Peyer's patch (tissue), 4 donors: ENCODE results near the gene ZNRF4. TPM values are rescaled to one million over a fixed set of nuclear protein-coding genes. Genes with fewer than 3 reads are reported as not detected.

Experiments
- DNase-seq, 3 donors: peaks; one replicate each; pipeline ENCODE4 v3.0.0-alpha.2; 2017 to 2019
- H3K27ac ChIP-seq, 4 donors: fragments of 200-600 bp; sonication (generic); one replicate each; pipeline ENCODE4 v1.5.1; 2016 to 2019
- H3K27me3 ChIP-seq, 2 donors: fragments of 200-600 bp; sonication (generic); one replicate each; pipeline ENCODE4 v1.5.1; 2019
- H3K36me3 ChIP-seq, 3 donors: fragments of 200-600 bp; sonication (generic); one replicate each; pipeline ENCODE4 v1.5.1; 2016 to 2019
- H3K4me1 ChIP-seq, 4 donors: fragments of 200-600 bp; sonication (generic); one replicate each; pipeline ENCODE4 v1.5.1; 2016 to 2019
- H3K4me3 ChIP-seq, 4 donors: fragments of 200-600 bp; sonication (generic); 1 replicate in 3 of 4; 2 replicates in 1 of 4; pipeline ENCODE4 v1.5.1; 2016 to 2019; ENCODE audit warnings: mild to moderate bottlenecking in 1 of 4
- H3K9me3 ChIP-seq, 4 donors: fragments of 200-600 bp; sonication (generic); one replicate each; pipeline ENCODE4 v1.5.1; 2016 to 2019; ENCODE audit warnings: mild to moderate bottlenecking in 1 of 4
- CTCF ChIP-seq, 6 experiments: fragments of 450-650 bp in 4 of 6; fragments of 200-600 bp in 2 of 6; sonication (generic) in 1 of 6; IDR thresholded peaks; one replicate each; pipeline ENCODE4 v1.5.1; 2017 to 2019; ENCODE audit warnings: antibody characterized with exemption in 6 of 6, mild to moderate bottlenecking in 3 of 6, moderate library complexity in 1 of 6
- POLR2A ChIP-seq, 2 donors: fragments of 450-650 bp; IDR thresholded peaks; one replicate each; pipeline ENCODE4 v1.5.1; 2017; ENCODE audit warnings: antibody characterized with exemption in 2 of 2, mild to moderate bottlenecking in 2 of 2, moderate library complexity in 2 of 2
- total RNA-seq, 4 donors: library from RNA; depleted of rRNA; stranded (reverse); fragments of >200 nt; gene quantifications; one replicate each; pipeline ENCODE4 v1.1.0, GENCODE V29; 2016

The ZNRF4 gene
- total RNA-seq, 4 donors from 2014 or later: not detected

GRCh38 chr19:5472286-5472685 lies 17.1 kb downstream of the ZNRF4 start:
- no peaks in the 10 kb centered on the region for H3K36me3 ChIP-seq
- no peaks in the 10 kb centered on the region for H3K27me3 ChIP-seq
- TF ChIP-seq CTCF (IDR thresholded peaks at IDR 0.05) (no peak), POLR2A (IDR thresholded peaks at IDR 0.05) (no peak)
- peaks cover 0 to 1% (median 0%) of the 10 kb centered on the region in 4 donors for H3K4me1 ChIP-seq
- no peaks in the 10 kb centered on the region for H3K9me3 ChIP-seq
- no peak overlapping the region for H3K4me3 ChIP-seq
- no peak overlapping the region for H3K27ac ChIP-seq
- no peak for DNase-seq

GRCh38 chr19:5473646-5474045 lies 18.4 kb downstream of the ZNRF4 start:
- DNase-seq: no peak
- no peaks in the 10 kb centered on the region for H3K27me3 ChIP-seq

GRCh38 chr19:5477451-5478215 lies 22.4 kb downstream of the ZNRF4 start:
- H3K27me3 ChIP-seq: no peaks in the 10 kb centered on the region
- H3K4me3 ChIP-seq: no peak overlapping the region
- H3K27ac ChIP-seq: no peak overlapping the region
- no peak for TF ChIP-seq POLR2A (IDR thresholded peaks at IDR 0.05)
- TF ChIP-seq CTCF (IDR thresholded peaks at IDR 0.05): no peak
- no peak for DNase-seq
- no peaks in the 10 kb centered on the region for H3K36me3 ChIP-seq
- H3K9me3 ChIP-seq: peaks cover 0 to 6% (median 2%) of the 10 kb centered on the region in 4 donors
- no peaks in the 10 kb centered on the region for H3K4me1 ChIP-seq

More at GRCh38 chr19:5473646-5474045, 18.4 kb downstream of the ZNRF4 start:
- no peak for TF ChIP-seq CTCF (IDR thresholded peaks at IDR 0.05)
- TF ChIP-seq POLR2A (IDR thresholded peaks at IDR 0.05): no peak
- Histone ChIP-seq H3K4me3 (no peak overlapping the region), H3K27ac (no peak overlapping the region), H3K4me1 (no peaks in the 10 kb centered on the region), H3K36me3 (no peaks in the 10 kb centered on the region), H3K9me3 (no peaks in the 10 kb centered on the region)

DNA sequence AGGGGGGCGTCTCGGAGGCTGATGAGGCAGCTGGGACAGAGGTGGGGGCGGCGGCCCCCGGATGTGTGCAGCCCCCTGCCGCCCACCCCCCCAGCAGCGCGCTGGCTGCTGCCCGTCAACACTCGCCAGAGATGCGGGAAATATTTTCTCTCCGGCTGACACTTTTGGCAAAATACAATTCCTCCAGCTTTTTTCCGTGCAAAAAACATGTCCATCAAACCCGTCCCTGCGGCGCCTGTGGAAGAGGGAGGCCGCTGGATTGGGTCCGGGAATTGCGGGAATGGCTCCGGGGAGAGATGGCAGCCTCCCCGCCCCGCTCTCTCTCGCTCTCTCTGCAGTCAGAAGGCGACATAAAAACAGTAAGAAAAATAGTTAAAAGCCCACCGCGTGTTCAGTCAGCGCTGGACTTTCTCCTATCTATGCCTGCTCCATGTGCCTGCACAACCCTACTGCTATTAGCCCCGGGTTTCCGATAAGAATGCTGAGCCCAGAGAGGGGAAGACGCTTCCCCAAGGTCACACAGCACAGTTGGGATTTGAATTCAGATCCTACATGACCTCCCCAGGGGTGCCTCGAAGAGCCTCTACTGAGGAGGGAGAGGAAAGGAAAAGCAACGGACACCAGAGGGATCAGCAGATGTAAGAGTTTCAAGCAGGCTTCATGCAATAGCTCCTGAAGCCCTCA lies 23.2 kb downstream of the ZNRF4 start:
- no peak for DNase-seq
- Histone ChIP-seq H3K36me3 (no peaks in the 10 kb centered on the region), H3K9me3 (peaks cover 0 to 6% (median 2%) of the 10 kb centered on the region in 4 donors), H3K4me1 (no peaks in the 10 kb centered on the region), H3K4me3 (no peak overlapping the region), H3K27me3 (no peaks in the 10 kb centered on the region), H3K27ac (no peak overlapping the region)
- TF ChIP-seq CTCF (IDR thresholded peaks at IDR 0.05) (no peak), POLR2A (IDR thresholded peaks at IDR 0.05) (no peak)

GRCh38 chr19:5478925-5479588 lies 23.8 kb downstream of the ZNRF4 start:
- no peak overlapping the region for H3K4me3 ChIP-seq
- no peak overlapping the region for H3K27ac ChIP-seq
- no peak for TF ChIP-seq POLR2A (IDR thresholded peaks at IDR 0.05)
- no peak for TF ChIP-seq CTCF (IDR thresholded peaks at IDR 0.05)
- no peak for DNase-seq
- peaks cover 0 to 6% (median 2%) of the 10 kb centered on the region in 4 donors for H3K9me3 ChIP-seq
- no peaks in the 10 kb centered on the region for H3K27me3 ChIP-seq
- no peaks in the 10 kb centered on the region for H3K4me1 ChIP-seq
- no peaks in the 10 kb centered on the region for H3K36me3 ChIP-seq
